GM18870 (cell line): ENCODE data around the gene CHD5.
"Not testable (repeated sequence)": the region's sequence is repeated elsewhere in the genome, so short reads cannot be mapped to it uniquely, and the experiment has no call there.

ENCODE experiments used
- ATAC-seq: cut with Tn5 transposase; IDR thresholded peaks from one replicate; pipeline ENCODE4 v1.9.1; 2021; ENCODE audit warnings: moderate library complexity; ENCODE audit not compliant: unreplicated experiment

CHD5 gene

GRCh38 chr1:6180268-6180706 is at the start of gene CHD5:
Gene CHD5 (minus strand): TSS chr1:6180321. CDS start chr1:6180023, 298 bp downstream.
- no peak for ATAC-seq

- ATAC-seq, result no peak
These were observed 45.5 kb upstream of the CHD5 start for GRCh38 chr1:6225651-6226050.

GRCh38 chr1:6224718-6225117 is 44.6 kb upstream of the CHD5 start:
- ATAC-seq, result no peak

GRCh38 chr1:6223617-6224016 is 43.5 kb upstream of the CHD5 start:
- no peak for ATAC-seq

- ATAC-seq, result no peak
These were observed 42.5 kb upstream of the CHD5 start for GRCh38 chr1:6222636-6223035.

- no peak for ATAC-seq
These were observed 41.2 kb upstream of the CHD5 start for GRCh38 chr1:6221210-6221784.

- no peak for ATAC-seq
These were observed 40.1 kb upstream of the CHD5 start for GRCh38 chr1:6220236-6220635.

- ATAC-seq, result not testable (repeated sequence)
These were observed 39.5 kb upstream of the CHD5 start for GRCh38 chr1:6219641-6220040.

GRCh38 chr1:6218375-6219164 is 38.4 kb upstream of the CHD5 start:
- ATAC-seq, result no peak

- no peak for ATAC-seq
These were observed 32.3 kb upstream of the CHD5 start for GRCh38 chr1:6212193-6212959.

- no peak for ATAC-seq
These were observed 31.6 kb upstream of the CHD5 start for GRCh38 chr1:6211731-6212130.

GRCh38 chr1:6210591-6211355 is 30.7 kb upstream of the CHD5 start:
- ATAC-seq, result no peak

GRCh38 chr1:6209661-6210580 is 29.8 kb upstream of the CHD5 start:
- no peak for ATAC-seq

- no peak for ATAC-seq
These were observed 28.9 kb upstream of the CHD5 start for GRCh38 chr1:6208723-6209660.

- ATAC-seq, result no peak
These were observed 27.8 kb upstream of the CHD5 start for GRCh38 chr1:6207921-6208320.

- no peak for ATAC-seq
These were observed 27.2 kb upstream of the CHD5 start for GRCh38 chr1:6207075-6207885.

- ATAC-seq, result no peak
These were observed 26.4 kb upstream of the CHD5 start for GRCh38 chr1:6206520-6206855.

- ATAC-seq, result peak; percentile 66
These were observed 25.9 kb upstream of the CHD5 start, which contains the start of gene RNF207 for GRCh38 chr1:6205849-6206519. Gene RNF207 (plus strand): TSS chr1:6206119. CDS start chr1:6206536, 417 bp downstream.
